Right atrium auricular region (tissue), 2 donors: Measurements from ENCODE around the gene CSRP2. TPM values are rescaled to one million over a fixed set of nuclear protein-coding genes. Genes with fewer than 3 reads are reported as not detected.

ENCODE experiments used
- DNase-seq: peaks from one replicate; pipeline ENCODE4 v3.0.0-alpha.2; 2019; ENCODE audit warnings: low spot score
- H3K27ac ChIP-seq, 2 donors: fragments of 200-600 bp; sonication (generic); 1 replicate in 1 of 2; 2 replicates in 1 of 2; pipeline ENCODE4 v1.5.1; 2016 to 2019
- H3K27me3 ChIP-seq, 2 donors: fragments of 200-600 bp; sonication (generic); one replicate each; pipeline versions ENCODE4 v1.5.1 to v1.6.0; 2017 to 2019
- H3K36me3 ChIP-seq: fragments of 200-600 bp; sonication (generic); one replicate; pipeline ENCODE4 v1.5.1; 2016
- H3K4me1 ChIP-seq, 2 donors: fragments of 200-600 bp; sonication (generic); one replicate each; pipeline versions ENCODE4 v1.5.1 to v1.6.0; 2017 to 2019
- H3K4me3 ChIP-seq, 2 donors: fragments of 200-600 bp; sonication (generic); 1 replicate in 1 of 2; 2 replicates in 1 of 2; pipeline ENCODE4 v1.5.1; 2017 to 2019; ENCODE audit warnings: mild to moderate bottlenecking in 1 of 2, moderate library complexity in 1 of 2
- H3K9me3 ChIP-seq, 2 donors: fragments of 200-600 bp; sonication (generic); one replicate each; pipeline ENCODE4 v1.5.1; 2019
- CTCF ChIP-seq, 2 donors: fragments of 200-600 bp; sonication (generic); IDR thresholded peaks; one replicate each; pipeline ENCODE4 v1.5.1; 2019; ENCODE audit warnings: antibody characterized with exemption in 2 of 2
- total RNA-seq, 2 donors: library from RNA; depleted of rRNA; stranded (reverse); fragments of >200 nt; gene quantifications; one replicate each; pipeline ENCODE4 v1.1.0, GENCODE V29; 2016

CSRP2 gene
- total RNA-seq, 2 donors from 2014 or later = 6.4 to 11.6 TPM

GRCh38 chr12:76855271-76855670 lies 23.5 kb downstream of the CSRP2 start:
- H3K36me3 ChIP-seq = peaks cover 24% of the 10 kb centered on the region
- H3K9me3 ChIP-seq = peaks cover 0 to 7% of the 10 kb centered on the region in 2 donors
- H3K27me3 ChIP-seq = no peaks in the 10 kb centered on the region
- DNase-seq = no peak
- no peak overlapping the region for H3K4me3 ChIP-seq
- TF ChIP-seq CTCF (IDR thresholded peaks at IDR 0.05) = no peak
- no peak overlapping the region for H3K27ac ChIP-seq
- no peaks in the 10 kb centered on the region for H3K4me1 ChIP-seq

- TF ChIP-seq CTCF (IDR thresholded peaks at IDR 0.05) = no peak
- no peak for DNase-seq
- Histone ChIP-seq H3K4me1 (no peaks in the 10 kb centered on the region), H3K27ac (no peak overlapping the region), H3K4me3 (no peak overlapping the region), H3K36me3 (peaks cover 31% of the 10 kb centered on the region), H3K27me3 (no peaks in the 10 kb centered on the region), H3K9me3 (peaks cover 0 to 7% of the 10 kb centered on the region in 2 donors)
Measured at GRCh38 chr12:76852106-76852505, 26.7 kb downstream of the CSRP2 start.

GRCh38 chr12:76848132-76848531 lies 30.7 kb downstream of the CSRP2 start:
- no peaks in the 10 kb centered on the region for H3K4me1 ChIP-seq
- H3K4me3 ChIP-seq = no peak overlapping the region
- H3K9me3 ChIP-seq = no peaks in the 10 kb centered on the region
- TF ChIP-seq CTCF (IDR thresholded peaks at IDR 0.05) = no peak
- no peaks in the 10 kb centered on the region for H3K27me3 ChIP-seq
- DNase-seq = no peak
- H3K27ac ChIP-seq = no peak overlapping the region
- peaks cover 40% of the 10 kb centered on the region for H3K36me3 ChIP-seq

GRCh38 chr12:76847260-76847659 lies 31.6 kb downstream of the CSRP2 start:
- H3K36me3 ChIP-seq = peaks cover 40% of the 10 kb centered on the region
- H3K4me3 ChIP-seq = no peak overlapping the region
- DNase-seq = no peak
- H3K27me3 ChIP-seq = no peaks in the 10 kb centered on the region
- no peak for TF ChIP-seq CTCF (IDR thresholded peaks at IDR 0.05)
- no peaks in the 10 kb centered on the region for H3K9me3 ChIP-seq
- no peak overlapping the region for H3K27ac ChIP-seq
- no peaks in the 10 kb centered on the region for H3K4me1 ChIP-seq

- no peaks in the 10 kb centered on the region for H3K27me3 ChIP-seq
- peaks cover 0 to 11% of the 10 kb centered on the region in 2 donors for H3K9me3 ChIP-seq
- no peak for TF ChIP-seq CTCF (IDR thresholded peaks at IDR 0.05)
- DNase-seq = no peak
- H3K27ac ChIP-seq = no peak overlapping the region
- no peak overlapping the region for H3K4me3 ChIP-seq
- H3K4me1 ChIP-seq = no peaks in the 10 kb centered on the region
- H3K36me3 ChIP-seq = peaks cover 13% of the 10 kb centered on the region
Measured at GRCh38 chr12:76836633-76837032, 42.2 kb downstream of the CSRP2 start.

GRCh38 chr12:76830436-76830835 lies 48.4 kb downstream of the CSRP2 start:
- Histone ChIP-seq H3K4me1 (no peaks in the 10 kb centered on the region), H3K36me3 (peaks cover 39% of the 10 kb centered on the region), H3K9me3 (peaks cover 0 to 13% of the 10 kb centered on the region in 2 donors), H3K27ac (no peak overlapping the region), H3K4me3 (no peak overlapping the region), H3K27me3 (no peaks in the 10 kb centered on the region)
- TF ChIP-seq CTCF (IDR thresholded peaks at IDR 0.05) = no peak
- DNase-seq = no peak
